Pons (tissue), 1 donor: ENCODE measurements around the gene ENDOG.
"Not testable (repeated sequence)": the region's sequence is repeated elsewhere in the genome, so short reads cannot be mapped to it uniquely, and the experiment has no call there.

Source experiments
- DNase-seq: peaks from one replicate; pipeline ENCODE4 v3.0.0-alpha.2; 2016; ENCODE audit warnings: low spot score

Gene ENDOG

GRCh38 chr9:128818099-128818838 is at the start of gene ENDOG:
Gene ENDOG, plus strand, starts transcription at chr9:128818500. Its CDS starts 185 bp downstream, at chr9:128818685.
- DNase-seq, result peak; percentile 98

- no peak for DNase-seq
These were observed 49.7 kb upstream of the ENDOG start for GRCh38 chr9:128768606-128769005.

GRCh38 chr9:128770286-128771030 is 47.8 kb upstream of the ENDOG start:
- no peak for DNase-seq

- DNase-seq, result peak; percentile 20
These were observed 47.1 kb upstream of the ENDOG start for GRCh38 chr9:128771094-128771721.

- DNase-seq, result peak; percentile 79
These were observed 46.4 kb upstream of the ENDOG start, which contains the start of gene ZER1 for GRCh38 chr9:128771745-128772519. Gene ZER1, minus strand, starts transcription at chr9:128771927. Its CDS starts 16,362 bp downstream, at chr9:128755565.

GRCh38 chr9:128773049-128773448 is 45.3 kb upstream of the ENDOG start:
- DNase-seq, result no peak

- no peak for DNase-seq
These were observed 43.5 kb upstream of the ENDOG start for GRCh38 chr9:128774804-128775203.

GRCh38 chr9:128780093-128780492 is 38.2 kb upstream of the ENDOG start:
- DNase-seq, result not testable (repeated sequence)

- DNase-seq, result no peak
These were observed 36.9 kb upstream of the ENDOG start for GRCh38 chr9:128781187-128782070.

GRCh38 chr9:128782669-128783068 is 35.6 kb upstream of the ENDOG start:
- no peak for DNase-seq

GRCh38 chr9:128785427-128785826 is 32.9 kb upstream of the ENDOG start:
- DNase-seq, result no peak

- peak; percentile 59 for DNase-seq
These were observed 31.4 kb upstream of the ENDOG start, which contains the start of gene TBC1D13 for GRCh38 chr9:128786681-128787601. Gene TBC1D13, plus strand, starts transcription at chr9:128787253. Its CDS starts 101 bp downstream, at chr9:128787354.

GRCh38 chr9:128787659-128788058 is 30.6 kb upstream of the ENDOG start:
- DNase-seq, result peak; percentile 19

GRCh38 chr9:128788445-128788844 is 29.9 kb upstream of the ENDOG start:
- DNase-seq, result no peak

GRCh38 chr9:128790536-128790935 is 27.8 kb upstream of the ENDOG start:
- no peak for DNase-seq

GRCh38 chr9:128792134-128792533 is 26.2 kb upstream of the ENDOG start:
- DNase-seq, result no peak

- no peak for DNase-seq
These were observed 25.2 kb upstream of the ENDOG start for GRCh38 chr9:128792978-128793686.

- not testable (repeated sequence) for DNase-seq
These were observed 23.3 kb upstream of the ENDOG start for GRCh38 chr9:128794961-128795360.

- DNase-seq, result no peak
These were observed 19.4 kb upstream of the ENDOG start for GRCh38 chr9:128798896-128799295.
